Measurements from ENCODE around the gene TPRN. TPM values are rescaled to one million over a fixed set of nuclear protein-coding genes. Genes with fewer than 3 reads are reported as not detected.
A peak's percentile ranks its signal among the peaks of the same experiment; 100 is the strongest.

TPRN gene
- total and polyA plus RNA-seq, 9 of the 15 experiments (the other 6 are each of a cell fraction or from before 2014, with no cell fraction given), result 0.31 to 31.9 (median 4.4) TPM

DNA sequence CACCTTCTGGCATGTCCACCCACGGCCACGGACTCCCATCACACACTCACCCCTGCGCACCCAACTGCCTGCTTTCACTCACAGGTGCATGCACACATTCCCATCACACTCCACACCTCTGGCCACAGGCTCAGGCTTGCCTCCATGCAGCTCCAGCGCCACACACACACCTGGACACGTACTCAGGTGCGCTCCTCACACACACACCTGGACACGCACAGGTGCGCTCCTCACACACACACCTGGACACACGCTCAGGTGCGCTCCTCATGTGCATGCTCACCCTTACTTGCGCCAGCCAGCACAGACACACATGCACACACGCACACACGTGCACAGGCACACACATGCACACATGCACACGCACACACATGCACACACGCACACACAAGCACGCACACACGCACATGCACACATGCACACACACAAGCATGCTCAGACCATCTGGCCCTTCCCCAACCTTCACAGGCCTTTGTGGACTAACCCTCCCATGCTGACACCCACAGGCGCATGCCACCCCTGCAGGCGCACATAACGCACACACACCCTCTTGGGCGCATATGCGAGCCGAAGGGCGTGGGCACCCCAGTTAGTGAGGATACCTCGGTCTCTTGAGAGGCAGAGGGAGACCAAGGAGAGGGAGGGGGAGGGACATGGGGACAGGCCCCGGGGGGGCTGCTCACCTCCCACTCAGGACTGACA lies 53.3 kb downstream of the TPRN start (continued):
- TF ChIP-seq, protein P1, sequence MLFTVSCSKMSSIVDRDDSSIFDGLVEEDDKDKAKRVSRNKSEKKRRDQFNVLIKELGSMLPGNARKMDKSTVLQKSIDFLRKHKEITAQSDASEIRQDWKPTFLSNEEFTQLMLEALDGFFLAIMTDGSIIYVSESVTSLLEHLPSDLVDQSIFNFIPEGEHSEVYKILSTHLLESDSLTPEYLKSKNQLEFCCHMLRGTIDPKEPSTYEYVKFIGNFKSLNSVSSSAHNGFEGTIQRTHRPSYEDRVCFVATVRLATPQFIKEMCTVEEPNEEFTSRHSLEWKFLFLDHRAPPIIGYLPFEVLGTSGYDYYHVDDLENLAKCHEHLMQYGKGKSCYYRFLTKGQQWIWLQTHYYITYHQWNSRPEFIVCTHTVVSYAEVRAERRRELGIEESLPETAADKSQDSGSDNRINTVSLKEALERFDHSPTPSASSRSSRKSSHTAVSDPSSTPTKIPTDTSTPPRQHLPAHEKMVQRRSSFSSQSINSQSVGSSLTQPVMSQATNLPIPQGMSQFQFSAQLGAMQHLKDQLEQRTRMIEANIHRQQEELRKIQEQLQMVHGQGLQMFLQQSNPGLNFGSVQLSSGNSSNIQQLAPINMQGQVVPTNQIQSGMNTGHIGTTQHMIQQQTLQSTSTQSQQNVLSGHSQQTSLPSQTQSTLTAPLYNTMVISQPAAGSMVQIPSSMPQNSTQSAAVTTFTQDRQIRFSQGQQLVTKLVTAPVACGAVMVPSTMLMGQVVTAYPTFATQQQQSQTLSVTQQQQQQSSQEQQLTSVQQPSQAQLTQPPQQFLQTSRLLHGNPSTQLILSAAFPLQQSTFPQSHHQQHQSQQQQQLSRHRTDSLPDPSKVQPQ (CRISPR knock-in tag; IDR thresholded peaks at IDR 0.05; ENCODE audit: borderline replicate concordance), result no peak
- TF ChIP-seq TCF7L2 (IDR thresholded peaks at IDR 0.05; ENCODE audit: low read depth, low read length), result no peak
- TF ChIP-seq ZNF253 (CRISPR knock-in tag; conservative IDR thresholded peaks at IDR 0.05), result no peak
- TF ChIP-seq, protein P2, sequence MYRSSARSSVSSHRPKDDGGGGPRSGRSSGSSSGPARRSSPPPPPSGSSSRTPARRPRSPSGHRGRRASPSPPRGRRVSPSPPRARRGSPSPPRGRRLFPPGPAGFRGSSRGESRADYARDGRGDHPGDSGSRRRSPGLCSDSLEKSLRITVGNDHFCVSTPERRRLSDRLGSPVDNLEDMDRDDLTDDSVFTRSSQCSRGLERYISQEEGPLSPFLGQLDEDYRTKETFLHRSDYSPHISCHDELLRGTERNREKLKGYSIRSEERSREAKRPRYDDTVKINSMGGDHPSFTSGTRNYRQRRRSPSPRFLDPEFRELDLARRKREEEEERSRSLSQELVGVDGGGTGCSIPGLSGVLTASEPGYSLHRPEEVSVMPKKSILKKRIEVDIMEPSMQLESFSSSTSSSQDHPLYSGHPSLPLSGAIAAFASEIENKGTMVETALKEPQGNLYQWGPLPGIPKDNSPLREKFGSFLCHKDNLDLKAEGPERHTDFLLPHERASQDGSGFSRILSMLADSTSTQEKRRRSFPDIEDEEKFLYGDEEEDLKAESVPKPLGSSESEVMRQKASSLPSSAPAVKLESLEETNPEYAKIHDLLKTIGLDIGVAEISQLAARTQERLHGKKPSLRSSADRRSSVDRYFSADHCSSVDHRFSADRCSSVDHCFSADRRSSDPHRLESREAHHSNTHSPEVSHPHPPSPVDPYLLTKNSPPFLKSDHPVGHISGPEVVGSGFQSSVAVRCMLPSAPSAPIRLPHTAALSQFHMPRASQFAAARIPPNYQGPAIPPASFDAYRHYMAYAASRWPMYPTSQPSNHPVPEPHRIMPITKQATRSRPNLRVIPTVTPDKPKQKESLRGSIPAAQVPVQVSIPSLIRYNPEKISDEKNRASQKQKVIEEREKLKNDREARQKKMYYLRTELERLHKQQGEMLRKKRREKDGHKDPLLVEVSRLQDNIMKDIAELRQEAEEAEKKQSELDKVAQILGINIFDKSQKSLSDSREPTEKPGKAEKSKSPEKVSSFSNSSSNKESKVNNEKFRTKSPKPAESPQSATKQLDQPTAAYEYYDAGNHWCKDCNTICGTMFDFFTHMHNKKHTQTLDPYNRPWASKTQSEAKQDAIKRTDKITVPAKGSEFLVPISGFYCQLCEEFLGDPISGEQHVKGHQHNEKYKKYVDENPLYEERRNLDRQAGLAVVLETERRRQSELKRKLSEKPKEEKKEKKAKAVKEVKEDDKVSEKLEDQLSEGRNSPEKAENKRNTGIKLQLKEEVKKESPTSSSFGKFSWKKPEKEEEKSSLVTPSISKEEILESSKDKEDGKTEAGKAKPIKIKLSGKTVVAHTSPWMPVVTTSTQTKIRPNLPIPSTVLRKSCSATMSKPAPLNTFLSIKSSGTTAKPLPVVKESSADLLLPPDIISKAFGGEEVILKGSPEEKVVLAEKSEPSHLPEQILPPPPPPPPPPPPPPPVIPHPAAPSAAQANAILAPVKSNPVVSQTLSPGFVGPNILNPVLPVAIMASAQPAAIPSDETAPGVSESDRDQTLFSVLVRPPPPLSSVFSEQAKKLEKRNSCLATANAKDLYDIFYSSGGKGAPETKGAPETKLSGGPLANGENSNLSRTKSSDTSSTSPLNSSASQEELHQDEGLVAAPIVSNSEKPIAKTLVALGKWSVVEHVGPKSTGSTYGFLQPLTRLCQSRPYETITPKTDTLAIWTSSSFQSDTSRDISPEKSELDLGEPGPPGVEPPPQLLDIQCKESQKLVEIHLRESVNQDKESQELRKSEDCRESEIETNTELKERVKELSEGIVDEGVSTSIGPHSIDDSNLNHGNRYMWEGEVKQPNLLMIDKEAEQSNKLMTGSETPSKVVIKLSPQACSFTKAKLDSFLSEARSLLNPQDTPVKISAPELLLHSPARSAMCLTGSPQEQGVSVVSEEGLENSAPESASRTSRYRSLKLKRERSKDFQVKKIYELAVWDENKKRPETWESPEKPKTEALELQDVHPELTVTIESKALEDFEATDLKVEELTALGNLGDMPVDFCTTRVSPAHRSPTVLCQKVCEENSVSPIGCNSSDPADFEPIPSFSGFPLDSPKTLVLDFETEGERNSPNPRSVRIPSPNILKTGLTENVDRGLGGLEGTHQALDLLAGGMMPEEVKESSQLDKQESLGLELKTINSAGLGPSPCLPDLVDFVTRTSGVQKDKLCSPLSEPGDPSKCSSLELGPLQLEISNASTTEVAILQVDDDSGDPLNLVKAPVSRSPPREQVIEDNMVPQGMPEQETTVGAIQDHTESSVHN (IDR thresholded peaks at IDR 0.05; ENCODE audit: borderline replicate concordance in 1 of 2, low read depth in 1 of 2), result no peak
- no peak for TF ChIP-seq MYNN (IDR thresholded peaks at IDR 0.05)
- no peak for TF ChIP-seq MYNN (CRISPR knock-in tag; IDR thresholded peaks at IDR 0.05)
- no peak for TF ChIP-seq HEY1 (CRISPR knock-in tag; IDR thresholded peaks at IDR 0.05; ENCODE audit: borderline replicate concordance)
- peak; percentile 64 for TF ChIP-seq ZEB2 (IDR thresholded peaks at IDR 0.05)
- TF ChIP-seq FOXJ3 (CRISPR knock-in tag; IDR thresholded peaks at IDR 0.05), result no peak
- TF ChIP-seq, protein P3, sequence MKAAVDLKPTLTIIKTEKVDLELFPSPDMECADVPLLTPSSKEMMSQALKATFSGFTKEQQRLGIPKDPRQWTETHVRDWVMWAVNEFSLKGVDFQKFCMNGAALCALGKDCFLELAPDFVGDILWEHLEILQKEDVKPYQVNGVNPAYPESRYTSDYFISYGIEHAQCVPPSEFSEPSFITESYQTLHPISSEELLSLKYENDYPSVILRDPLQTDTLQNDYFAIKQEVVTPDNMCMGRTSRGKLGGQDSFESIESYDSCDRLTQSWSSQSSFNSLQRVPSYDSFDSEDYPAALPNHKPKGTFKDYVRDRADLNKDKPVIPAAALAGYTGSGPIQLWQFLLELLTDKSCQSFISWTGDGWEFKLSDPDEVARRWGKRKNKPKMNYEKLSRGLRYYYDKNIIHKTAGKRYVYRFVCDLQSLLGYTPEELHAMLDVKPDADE (conservative IDR thresholded peaks at IDR 0.05; ENCODE audit: control insufficient read depth, low read depth, low read length), result no peak
- no peak for TF ChIP-seq NCOA1 (IDR thresholded peaks at IDR 0.05; ENCODE audit: low read depth)
- TF ChIP-seq, protein P4, sequence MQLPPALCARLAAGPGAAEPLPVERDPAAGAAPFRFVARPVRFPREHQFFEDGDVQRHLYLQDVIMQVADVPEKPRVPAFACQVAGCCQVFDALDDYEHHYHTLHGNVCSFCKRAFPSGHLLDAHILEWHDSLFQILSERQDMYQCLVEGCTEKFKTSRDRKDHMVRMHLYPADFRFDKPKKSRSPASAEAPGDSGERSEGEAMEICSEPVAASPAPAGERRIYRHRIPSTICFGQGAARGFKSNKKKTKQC (CRISPR knock-in tag; IDR thresholded peaks at IDR 0.05), result no peak
- TF ChIP-seq MED1 (CRISPR knock-in tag; IDR thresholded peaks at IDR 0.05; ENCODE audit: borderline replicate concordance), result no peak
